ENCODE measurements around the gene BAZ1A. TPM values are rescaled to one million over a fixed set of nuclear protein-coding genes. Genes with fewer than 3 reads are reported as not detected.

Gene BAZ1A
- total and polyA plus RNA-seq, 2 experiments from 2014 or later = 24.2 to 26.8 TPM

DNA sequence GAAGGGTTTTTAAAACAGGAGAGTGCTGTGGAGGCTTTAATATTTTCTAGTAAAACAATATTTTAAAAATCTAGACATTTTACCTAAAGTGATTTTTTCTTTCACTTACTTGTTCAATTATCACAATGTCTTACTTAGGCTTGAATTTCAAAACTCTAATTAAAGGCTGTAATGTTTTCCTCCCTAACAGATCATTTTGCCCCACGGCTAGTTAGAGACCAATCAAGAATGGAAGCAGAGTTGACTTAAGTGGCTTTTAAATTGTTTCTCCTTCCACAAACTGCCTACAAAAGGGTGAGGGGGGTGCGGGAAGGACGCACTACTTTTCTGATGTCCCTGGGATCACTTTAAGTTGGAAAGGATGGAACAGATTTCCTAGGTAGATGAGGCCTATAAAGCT, 151.3 kb downstream of the BAZ1A start:
- Histone ChIP-seq H2AFZ (no peak overlapping the region), H4K20me1 (replicated peaks; ENCODE audit: insufficient read depth) (no peaks in the 10 kb centered on the region), H3K36me3 (ENCODE audit: insufficient read depth) (no peaks in the 10 kb centered on the region), H3K27me3 (ENCODE audit: insufficient read depth) (no peaks in the 10 kb centered on the region), H3K4me2 (no peak overlapping the region), H3K4me1 (ENCODE audit: insufficient read depth) (no peaks in the 10 kb centered on the region), H3K9me2 (ENCODE audit: insufficient read depth) (no peaks in the 10 kb centered on the region), H3K4me3 (no peak overlapping the region), H3K27ac (ENCODE audit: low read depth) (no peak overlapping the region), H3F3A (replicated peaks; ENCODE audit: low read depth) (no peaks in the 10 kb centered on the region), H3K79me2 (replicated peaks; ENCODE audit: insufficient read depth) (no peaks in the 10 kb centered on the region)
- Mint-ChIP-seq H3K36me3 (ENCODE audit: low read depth) (no peaks in the 10 kb centered on the region), H3K27ac (no peak overlapping the region), H3K27me3 (ENCODE audit: insufficient read depth, low read depth, poor library complexity) (peaks cover 7% of the 10 kb centered on the region), H3K9me3 (no peaks in the 10 kb centered on the region), H3K4me3 (no peak overlapping the region), H3K4me1 (peaks cover 7% of the 10 kb centered on the region; the same call in 2 of the 3 replicates)
- TF ChIP-seq, protein P1, sequence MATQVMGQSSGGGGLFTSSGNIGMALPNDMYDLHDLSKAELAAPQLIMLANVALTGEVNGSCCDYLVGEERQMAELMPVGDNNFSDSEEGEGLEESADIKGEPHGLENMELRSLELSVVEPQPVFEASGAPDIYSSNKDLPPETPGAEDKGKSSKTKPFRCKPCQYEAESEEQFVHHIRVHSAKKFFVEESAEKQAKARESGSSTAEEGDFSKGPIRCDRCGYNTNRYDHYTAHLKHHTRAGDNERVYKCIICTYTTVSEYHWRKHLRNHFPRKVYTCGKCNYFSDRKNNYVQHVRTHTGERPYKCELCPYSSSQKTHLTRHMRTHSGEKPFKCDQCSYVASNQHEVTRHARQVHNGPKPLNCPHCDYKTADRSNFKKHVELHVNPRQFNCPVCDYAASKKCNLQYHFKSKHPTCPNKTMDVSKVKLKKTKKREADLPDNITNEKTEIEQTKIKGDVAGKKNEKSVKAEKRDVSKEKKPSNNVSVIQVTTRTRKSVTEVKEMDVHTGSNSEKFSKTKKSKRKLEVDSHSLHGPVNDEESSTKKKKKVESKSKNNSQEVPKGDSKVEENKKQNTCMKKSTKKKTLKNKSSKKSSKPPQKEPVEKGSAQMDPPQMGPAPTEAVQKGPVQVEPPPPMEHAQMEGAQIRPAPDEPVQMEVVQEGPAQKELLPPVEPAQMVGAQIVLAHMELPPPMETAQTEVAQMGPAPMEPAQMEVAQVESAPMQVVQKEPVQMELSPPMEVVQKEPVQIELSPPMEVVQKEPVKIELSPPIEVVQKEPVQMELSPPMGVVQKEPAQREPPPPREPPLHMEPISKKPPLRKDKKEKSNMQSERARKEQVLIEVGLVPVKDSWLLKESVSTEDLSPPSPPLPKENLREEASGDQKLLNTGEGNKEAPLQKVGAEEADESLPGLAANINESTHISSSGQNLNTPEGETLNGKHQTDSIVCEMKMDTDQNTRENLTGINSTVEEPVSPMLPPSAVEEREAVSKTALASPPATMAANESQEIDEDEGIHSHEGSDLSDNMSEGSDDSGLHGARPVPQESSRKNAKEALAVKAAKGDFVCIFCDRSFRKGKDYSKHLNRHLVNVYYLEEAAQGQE (IDR thresholded peaks at IDR 0.05; ENCODE audit: unreplicated experiment) = no peak
- TF ChIP-seq ZNF331 (CRISPR knock-in tag; IDR thresholded peaks at IDR 0.05; ENCODE audit: low read depth) (no peak), POLR2AphosphoS5 (IDR thresholded peaks at IDR 0.05; ENCODE audit: low read depth) (no peak), NANOG (IDR thresholded peaks at IDR 0.05; ENCODE audit: borderline replicate concordance) (no peak), EZH2 (IDR thresholded peaks at IDR 0.05; ENCODE audit: low read depth, unreplicated experiment) (no peak), EZH2phosphoT487 (IDR thresholded peaks at IDR 0.05; ENCODE audit: unreplicated experiment) (no peak), ZNF114 (CRISPR knock-in tag; IDR thresholded peaks at IDR 0.05) (no peak), JUNB (IDR thresholded peaks at IDR 0.05; ENCODE audit: unreplicated experiment) (no peak)
- TF ChIP-seq, protein P2, sequence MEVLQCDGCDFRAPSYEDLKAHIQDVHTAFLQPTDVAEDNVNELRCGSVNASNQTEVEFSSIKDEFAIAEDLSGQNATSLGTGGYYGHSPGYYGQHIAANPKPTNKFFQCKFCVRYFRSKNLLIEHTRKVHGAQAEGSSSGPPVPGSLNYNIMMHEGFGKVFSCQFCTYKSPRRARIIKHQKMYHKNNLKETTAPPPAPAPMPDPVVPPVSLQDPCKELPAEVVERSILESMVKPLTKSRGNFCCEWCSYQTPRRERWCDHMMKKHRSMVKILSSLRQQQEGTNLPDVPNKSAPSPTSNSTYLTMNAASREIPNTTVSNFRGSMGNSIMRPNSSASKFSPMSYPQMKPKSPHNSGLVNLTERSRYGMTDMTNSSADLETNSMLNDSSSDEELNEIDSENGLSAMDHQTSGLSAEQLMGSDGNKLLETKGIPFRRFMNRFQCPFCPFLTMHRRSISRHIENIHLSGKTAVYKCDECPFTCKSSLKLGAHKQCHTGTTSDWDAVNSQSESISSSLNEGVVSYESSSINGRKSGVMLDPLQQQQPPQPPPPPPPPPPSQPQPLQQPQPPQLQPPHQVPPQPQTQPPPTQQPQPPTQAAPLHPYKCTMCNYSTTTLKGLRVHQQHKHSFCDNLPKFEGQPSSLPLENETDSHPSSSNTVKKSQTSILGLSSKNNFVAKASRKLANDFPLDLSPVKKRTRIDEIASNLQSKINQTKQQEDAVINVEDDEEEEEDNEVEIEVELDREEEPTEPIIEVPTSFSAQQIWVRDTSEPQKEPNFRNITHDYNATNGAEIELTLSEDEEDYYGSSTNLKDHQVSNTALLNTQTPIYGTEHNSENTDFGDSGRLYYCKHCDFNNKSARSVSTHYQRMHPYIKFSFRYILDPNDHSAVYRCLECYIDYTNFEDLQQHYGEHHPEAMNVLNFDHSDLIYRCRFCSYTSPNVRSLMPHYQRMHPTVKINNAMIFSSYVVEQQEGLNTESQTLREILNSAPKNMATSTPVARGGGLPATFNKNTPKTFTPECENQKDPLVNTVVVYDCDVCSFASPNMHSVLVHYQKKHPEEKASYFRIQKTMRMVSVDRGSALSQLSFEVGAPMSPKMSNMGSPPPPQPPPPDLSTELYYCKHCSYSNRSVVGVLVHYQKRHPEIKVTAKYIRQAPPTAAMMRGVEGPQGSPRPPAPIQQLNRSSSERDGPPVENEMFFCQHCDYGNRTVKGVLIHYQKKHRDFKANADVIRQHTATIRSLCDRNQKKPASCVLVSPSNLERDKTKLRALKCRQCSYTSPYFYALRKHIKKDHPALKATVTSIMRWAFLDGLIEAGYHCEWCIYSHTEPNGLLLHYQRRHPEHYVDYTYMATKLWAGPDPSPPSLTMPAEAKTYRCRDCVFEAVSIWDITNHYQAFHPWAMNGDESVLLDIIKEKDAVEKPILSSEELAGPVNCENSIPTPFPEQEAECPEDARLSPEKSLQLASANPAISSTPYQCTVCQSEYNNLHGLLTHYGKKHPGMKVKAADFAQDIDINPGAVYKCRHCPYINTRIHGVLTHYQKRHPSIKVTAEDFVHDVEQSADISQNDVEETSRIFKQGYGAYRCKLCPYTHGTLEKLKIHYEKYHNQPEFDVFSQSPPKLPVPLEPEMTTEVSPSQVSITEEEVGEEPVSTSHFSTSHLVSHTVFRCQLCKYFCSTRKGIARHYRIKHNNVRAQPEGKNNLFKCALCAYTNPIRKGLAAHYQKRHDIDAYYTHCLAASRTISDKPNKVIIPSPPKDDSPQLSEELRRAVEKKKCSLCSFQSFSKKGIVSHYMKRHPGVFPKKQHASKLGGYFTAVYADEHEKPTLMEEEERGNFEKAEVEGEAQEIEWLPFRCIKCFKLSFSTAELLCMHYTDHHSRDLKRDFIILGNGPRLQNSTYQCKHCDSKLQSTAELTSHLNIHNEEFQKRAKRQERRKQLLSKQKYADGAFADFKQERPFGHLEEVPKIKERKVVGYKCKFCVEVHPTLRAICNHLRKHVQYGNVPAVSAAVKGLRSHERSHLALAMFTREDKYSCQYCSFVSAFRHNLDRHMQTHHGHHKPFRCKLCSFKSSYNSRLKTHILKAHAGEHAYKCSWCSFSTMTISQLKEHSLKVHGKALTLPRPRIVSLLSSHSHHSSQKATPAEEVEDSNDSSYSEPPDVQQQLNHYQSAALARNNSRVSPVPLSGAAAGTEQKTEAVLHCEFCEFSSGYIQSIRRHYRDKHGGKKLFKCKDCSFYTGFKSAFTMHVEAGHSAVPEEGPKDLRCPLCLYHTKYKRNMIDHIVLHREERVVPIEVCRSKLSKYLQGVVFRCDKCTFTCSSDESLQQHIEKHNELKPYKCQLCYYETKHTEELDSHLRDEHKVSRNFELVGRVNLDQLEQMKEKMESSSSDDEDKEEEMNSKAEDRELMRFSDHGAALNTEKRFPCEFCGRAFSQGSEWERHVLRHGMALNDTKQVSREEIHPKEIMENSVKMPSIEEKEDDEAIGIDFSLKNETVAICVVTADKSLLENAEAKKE (CRISPR knock-in tag; IDR thresholded peaks at IDR 0.05) = no peak
- TF ChIP-seq, protein P3, sequence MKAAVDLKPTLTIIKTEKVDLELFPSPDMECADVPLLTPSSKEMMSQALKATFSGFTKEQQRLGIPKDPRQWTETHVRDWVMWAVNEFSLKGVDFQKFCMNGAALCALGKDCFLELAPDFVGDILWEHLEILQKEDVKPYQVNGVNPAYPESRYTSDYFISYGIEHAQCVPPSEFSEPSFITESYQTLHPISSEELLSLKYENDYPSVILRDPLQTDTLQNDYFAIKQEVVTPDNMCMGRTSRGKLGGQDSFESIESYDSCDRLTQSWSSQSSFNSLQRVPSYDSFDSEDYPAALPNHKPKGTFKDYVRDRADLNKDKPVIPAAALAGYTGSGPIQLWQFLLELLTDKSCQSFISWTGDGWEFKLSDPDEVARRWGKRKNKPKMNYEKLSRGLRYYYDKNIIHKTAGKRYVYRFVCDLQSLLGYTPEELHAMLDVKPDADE (IDR thresholded peaks at IDR 0.05) = no peak
- ATAC-seq (no peak), DNase-seq (ENCODE audit: low spot score) (no peak)
